GM19467 (cell line): ENCODE measurements around the gene FHIT.

Source experiments
- ATAC-seq: cut with Tn5 transposase; IDR thresholded peaks from one replicate; pipeline ENCODE4 v1.9.1; 2021; ENCODE audit warnings: mild to moderate bottlenecking, moderate library complexity; ENCODE audit not compliant: unreplicated experiment

Gene FHIT

GRCh38 chr3:60154011-60154410 is 1097.2 kb downstream of the FHIT start:
- ATAC-seq, result no peak

GRCh38 chr3:60153221-60153999 is 1097.8 kb downstream of the FHIT start:
- no peak for ATAC-seq

GRCh38 chr3:60149501-60149900 is 1101.8 kb downstream of the FHIT start:
- ATAC-seq, result no peak

- no peak for ATAC-seq
Observed at GRCh38 chr3:60147249-60147950, 1103.9 kb downstream of the FHIT start.

GRCh38 chr3:60146121-60146520 is 1105.1 kb downstream of the FHIT start:
- ATAC-seq, result no peak

- no peak for ATAC-seq
Observed at GRCh38 chr3:60144071-60144470, 1107.2 kb downstream of the FHIT start.

GRCh38 chr3:60142009-60142408 is 1109.2 kb downstream of the FHIT start:
- ATAC-seq, result no peak

GRCh38 chr3:60140160-60140559 is 1111.1 kb downstream of the FHIT start:
- ATAC-seq, result no peak

- ATAC-seq, result no peak
Observed at GRCh38 chr3:60136601-60137000, 1114.7 kb downstream of the FHIT start.

GRCh38 chr3:60135474-60135873 is 1115.8 kb downstream of the FHIT start:
- no peak for ATAC-seq

GRCh38 chr3:60133269-60134162 is 1117.7 kb downstream of the FHIT start:
- no peak for ATAC-seq

- ATAC-seq, result no peak
Observed at GRCh38 chr3:60131618-60132017, 1119.6 kb downstream of the FHIT start.

- no peak for ATAC-seq
Observed at GRCh38 chr3:60126511-60127304, 1124.5 kb downstream of the FHIT start.

- no peak for ATAC-seq
Observed at GRCh38 chr3:60125686-60126085, 1125.6 kb downstream of the FHIT start.

- ATAC-seq, result no peak
Observed at GRCh38 chr3:60120245-60120644, 1131.0 kb downstream of the FHIT start.

GRCh38 chr3:60114191-60114590 is 1137.1 kb downstream of the FHIT start:
- ATAC-seq, result no peak

GRCh38 chr3:60107275-60107674 is 1144.0 kb downstream of the FHIT start:
- no peak for ATAC-seq

- no peak for ATAC-seq
Observed at GRCh38 chr3:60102154-60102553, 1149.1 kb downstream of the FHIT start.

GRCh38 chr3:60101621-60102020 is 1149.6 kb downstream of the FHIT start:
- ATAC-seq, result no peak

- ATAC-seq, result no peak
Observed at GRCh38 chr3:60096403-60096802, 1154.8 kb downstream of the FHIT start.

GRCh38 chr3:60095930-60096329 is 1155.3 kb downstream of the FHIT start:
- no peak for ATAC-seq
